Left colon (tissue), 2 donors: ENCODE results near the gene SECISBP2. TPM values are rescaled to one million over a fixed set of nuclear protein-coding genes. Genes with fewer than 3 reads are reported as not detected.
"Not testable (repeated sequence)": the region's sequence is repeated elsewhere in the genome, so short reads cannot be mapped to it uniquely, and the experiment has no call there.

ENCODE experiments used
- ATAC-seq: fragments of 200-7000 bp; cut with Tn5 transposase; one replicate; pipeline ENCODE4 v1.9.1; 2020; ENCODE audit warnings: mild to moderate bottlenecking, moderate library complexity
- DNase-seq, 2 donors: peaks; one replicate each; pipeline ENCODE4 v3.0.0-alpha.2; 2020
- intact Hi-C, 2 donors: fragments of 100-400 bp; cut with DNase I in 1 of 2; cut with micrococcal nuclease in 1 of 2; formaldehyde crosslinking; loops; one replicate each; pipeline versions ENCODE4 v1.11.2 to v1.14.0; 2022; cut with DNase I, micrococcal nuclease
- total RNA-seq, 2 donors: library from RNA; stranded (reverse); fragmentation: NEBNext Ultra II Directional; extraction: Animal tissue kit (Norgen Biotek cat#: 25700); gene quantifications; one replicate each; pipeline ENCODE4 v1.2.1, GENCODE V29; 2021
- donor health status: DM: no; HTN: no; CAD: no.
- donor health status: DM: yes; HTN: yes; CAD: no.

SECISBP2 gene
- total RNA-seq, 2 donors from 2014 or later = 49.4 to 54.3 TPM

DNA sequence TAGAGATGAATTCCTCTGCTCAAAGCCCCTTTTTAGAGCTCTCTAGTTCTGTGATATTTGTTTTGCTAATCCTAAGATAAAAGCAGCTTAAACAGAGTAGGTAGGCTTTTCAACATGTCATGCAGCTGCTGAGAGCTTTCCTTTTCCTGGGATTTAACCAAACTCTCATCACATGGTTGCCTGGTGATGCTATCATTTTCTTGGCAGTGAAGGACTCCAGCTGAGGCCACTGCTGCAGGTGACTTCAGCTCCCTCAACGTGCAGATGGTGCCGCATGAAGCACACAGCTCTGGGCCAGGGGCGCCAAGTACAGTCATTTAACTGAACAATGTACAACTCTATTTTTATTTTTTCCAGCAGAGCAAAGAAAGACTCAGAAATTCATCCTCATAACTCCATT, 42.2 kb downstream of the SECISBP2 start:
- intact Hi-C loops = no loop called here
- DNase-seq (no peak), ATAC-seq (no peak)

DNA sequence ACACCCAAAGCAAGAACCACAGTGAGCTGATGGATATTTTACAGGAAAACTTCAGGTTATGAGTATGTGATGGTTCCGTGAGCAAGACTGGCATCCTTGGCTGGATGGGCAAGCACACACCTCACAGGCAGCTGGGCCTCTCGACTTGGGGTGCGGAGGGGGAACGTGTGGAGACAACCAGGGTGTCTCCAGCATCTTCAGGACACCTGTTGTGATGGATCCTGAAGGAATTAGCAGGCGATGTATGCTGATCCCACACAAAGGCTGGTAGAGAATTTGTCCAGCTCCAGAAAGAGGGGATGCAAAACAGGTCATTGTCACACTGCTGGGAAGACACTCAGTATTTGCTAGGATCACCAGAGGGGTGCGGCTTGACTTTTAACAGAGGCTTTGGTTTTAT, 42.7 kb downstream of the SECISBP2 start:
- intact Hi-C loops = no loop called here
- DNase-seq (no peak), ATAC-seq (no peak)

DNA sequence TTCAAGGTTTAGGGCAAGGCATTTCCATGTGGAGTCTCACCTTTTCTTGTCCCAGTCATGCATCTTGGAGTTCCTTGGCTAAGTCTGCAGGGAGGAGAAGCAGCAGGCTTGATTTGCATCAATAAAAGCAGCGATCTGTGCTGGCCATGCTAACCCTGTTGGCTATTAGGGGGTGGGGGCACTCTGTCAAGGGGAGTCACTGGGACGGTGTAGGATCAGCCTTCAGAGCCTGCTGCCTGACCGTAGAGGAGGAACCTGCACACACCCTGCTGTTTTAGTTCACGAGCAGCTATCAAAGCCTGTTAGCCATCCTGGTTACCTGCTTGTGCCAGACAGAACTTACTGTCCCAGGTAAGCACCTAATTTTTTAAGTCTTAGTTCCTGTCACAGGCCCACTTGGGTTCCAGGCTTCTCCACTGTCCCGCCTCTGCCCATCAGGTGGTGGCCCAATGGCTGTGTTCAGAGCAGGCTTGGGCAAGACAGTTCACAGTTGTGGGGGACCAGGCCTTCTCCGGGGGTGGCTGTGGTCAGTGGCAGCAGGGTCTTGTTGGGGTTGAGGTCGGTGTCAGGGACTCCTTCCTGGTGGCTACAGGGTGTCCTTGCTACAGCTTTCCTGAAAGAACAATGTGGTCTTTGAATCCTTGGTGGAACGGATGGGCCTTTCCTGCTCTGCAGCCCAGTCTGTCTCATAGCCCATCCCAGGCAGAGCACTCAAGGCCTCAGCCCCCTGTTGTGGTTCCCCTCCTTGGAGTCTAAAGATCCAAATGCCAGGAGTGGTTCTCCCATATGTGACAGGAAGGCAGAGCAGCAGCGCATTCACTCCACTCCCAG, 43.7 kb downstream of the SECISBP2 start:
- DNase-seq = no peak
- ATAC-seq = no peak
- intact Hi-C loops = no loop called here

DNA sequence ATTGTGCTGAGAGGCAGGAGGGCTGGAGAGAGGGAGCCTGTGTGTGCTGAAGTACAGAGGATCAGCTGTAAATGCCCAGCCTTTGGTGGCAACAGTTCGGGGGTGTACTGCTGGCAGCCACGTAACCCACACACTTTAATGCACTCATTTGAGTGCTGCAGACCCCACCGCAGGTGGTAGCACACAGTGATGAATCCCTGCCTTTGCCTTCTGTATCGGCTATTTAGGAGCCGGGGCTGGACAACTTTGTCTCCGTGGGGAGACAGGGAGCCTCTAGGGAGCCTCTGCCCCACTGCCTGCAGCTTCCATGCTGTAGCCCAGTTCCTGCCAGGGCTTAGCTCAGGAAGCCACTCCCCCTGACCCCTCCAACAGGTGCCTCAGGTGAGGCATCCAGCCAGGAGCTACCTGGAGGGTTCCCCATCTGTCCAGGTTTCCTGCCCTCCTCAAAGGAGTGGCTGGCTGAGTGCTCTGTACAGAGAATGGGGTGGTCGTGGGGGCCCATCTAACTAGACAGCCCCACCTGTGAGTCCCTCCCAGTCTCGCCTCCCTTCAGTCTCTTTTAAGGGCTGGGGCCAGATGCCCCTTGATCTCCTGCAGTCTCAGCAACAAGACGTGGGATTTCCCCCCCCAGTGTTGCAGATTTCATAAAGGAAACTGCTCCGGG, 44.5 kb downstream of the SECISBP2 start:
- intact Hi-C loops = no loop called here

DNA sequence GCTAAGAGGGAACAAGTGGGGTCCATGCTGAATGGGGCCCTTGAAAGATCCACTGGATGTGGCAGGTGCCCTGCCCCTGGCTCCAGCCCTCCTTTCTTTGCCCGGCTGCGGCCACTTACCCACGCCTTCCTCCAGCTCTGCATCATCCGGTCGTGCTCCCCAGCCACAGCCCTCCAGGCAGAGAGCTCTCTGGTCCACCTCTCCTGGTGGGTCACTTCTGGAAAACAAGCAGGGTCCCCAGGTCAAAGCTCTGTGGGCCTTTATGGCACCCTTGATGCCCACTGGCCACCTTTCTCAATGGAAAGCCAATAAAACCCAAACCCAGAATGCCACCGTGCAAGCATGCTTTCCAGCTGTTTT, 45.0 kb downstream of the SECISBP2 start:
- DNase-seq = no peak
- intact Hi-C loops = no loop called here
- no peak for ATAC-seq

More for the DNA sequence above, 44.5 kb downstream of the SECISBP2 start:
- DNase-seq (no peak), ATAC-seq (peak; percentile 14)

DNA sequence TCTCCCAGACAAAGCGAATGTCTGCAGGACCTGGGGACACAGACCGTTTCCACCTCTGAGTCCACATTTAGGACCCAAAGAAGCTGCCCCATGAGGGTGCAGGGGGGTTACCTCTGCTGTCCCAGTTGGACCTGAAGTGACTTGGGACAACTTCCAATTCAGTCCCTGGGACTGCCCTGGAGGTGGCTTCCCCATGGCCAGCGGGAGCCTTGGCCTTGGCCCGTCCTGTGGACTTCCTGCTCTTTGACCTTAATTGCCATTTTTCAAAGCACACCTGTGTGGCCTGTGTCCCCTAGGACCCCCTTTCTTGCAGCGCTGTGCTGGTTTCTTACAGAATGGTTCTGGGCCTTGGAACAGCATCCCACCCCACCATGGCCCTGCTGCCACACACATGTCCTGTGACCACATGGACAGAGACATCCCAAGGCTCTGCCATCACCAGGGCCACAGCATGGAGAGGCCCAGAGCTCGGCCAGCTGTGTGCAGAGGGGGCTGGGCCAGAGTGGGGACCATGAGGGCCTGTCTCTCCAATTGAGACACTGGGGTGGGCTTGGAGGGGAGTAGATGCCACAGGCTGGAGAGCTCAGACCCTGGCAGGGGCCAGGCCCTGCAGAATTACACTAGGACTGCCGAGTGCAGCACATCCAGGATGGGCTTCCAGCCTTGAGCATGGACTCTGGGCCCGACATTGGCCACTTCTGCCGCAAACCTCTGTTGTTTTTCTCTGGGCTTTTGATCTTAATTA, 45.8 kb downstream of the SECISBP2 start:
- DNase-seq = peak in 1 of 2 donors; percentile 20
- intact Hi-C loops = no loop called here
- ATAC-seq = peak; percentile 11

DNA sequence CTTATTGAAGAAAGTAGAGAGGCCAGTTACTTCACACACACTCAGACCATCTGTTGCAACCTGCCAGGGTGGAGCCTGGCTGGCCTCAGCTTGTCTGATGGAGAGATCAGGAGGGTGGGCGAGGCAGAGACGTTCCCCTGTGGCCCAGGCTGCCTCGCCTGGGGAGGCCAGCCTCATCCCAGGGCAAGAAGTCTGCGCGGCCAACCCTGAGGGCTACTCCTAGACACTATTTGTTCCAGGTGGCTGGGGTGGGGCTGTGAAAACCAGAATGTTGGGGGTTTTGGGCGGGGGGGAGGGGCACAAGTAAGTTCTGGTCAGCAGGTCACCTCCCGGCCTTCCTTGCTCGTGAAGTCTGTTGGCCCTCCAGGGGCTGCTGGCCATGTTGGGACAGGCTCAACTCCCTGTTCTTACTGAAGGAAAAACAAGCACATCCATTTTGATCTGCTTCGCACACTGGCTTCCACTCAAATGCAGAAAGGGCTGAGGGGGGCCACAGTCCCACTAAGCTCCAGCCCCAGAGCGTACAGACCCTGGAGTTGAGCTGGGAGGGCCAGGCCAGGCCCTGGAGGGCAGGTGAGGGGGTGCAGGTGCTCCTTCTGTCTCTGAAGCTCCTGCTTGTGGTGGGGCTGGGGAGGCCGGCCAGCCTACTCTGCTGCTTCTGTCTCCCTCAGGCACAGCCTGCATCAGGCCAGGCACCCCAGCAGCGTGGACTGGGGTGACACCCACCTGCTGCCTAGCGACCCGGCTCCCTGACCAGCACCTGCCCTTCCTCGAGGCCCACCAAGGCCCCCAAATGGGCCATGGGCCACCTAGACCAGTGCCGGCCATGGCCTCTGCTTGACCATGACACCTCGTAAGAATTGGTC, 46.6 kb downstream of the SECISBP2 start:
- intact Hi-C loops = no loop called here
- DNase-seq (peak in 1 of 2 donors; percentile 17), ATAC-seq (no peak)

DNA sequence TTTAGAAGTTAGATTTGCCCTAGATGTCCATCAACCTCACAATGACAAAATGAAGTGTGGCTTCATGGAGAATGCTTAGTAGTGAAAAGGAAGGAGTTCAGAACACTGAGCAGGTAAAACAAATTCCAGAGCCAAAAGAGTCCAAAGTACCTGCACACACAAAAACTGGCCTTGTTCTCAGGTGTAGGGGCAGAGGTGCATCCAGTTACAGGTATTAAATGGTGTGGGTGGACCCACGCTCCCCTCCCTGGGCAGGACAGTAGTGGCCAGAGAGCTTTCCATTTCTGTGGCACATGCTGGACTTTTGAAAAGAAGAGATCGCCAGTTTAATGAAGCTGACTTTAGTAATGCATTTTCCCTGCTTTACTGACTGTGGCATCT, 47.2 kb downstream of the SECISBP2 start:
- peak in 1 of 2 donors; percentile 5 for DNase-seq
- no peak for ATAC-seq
- intact Hi-C loops = no loop called here

DNA sequence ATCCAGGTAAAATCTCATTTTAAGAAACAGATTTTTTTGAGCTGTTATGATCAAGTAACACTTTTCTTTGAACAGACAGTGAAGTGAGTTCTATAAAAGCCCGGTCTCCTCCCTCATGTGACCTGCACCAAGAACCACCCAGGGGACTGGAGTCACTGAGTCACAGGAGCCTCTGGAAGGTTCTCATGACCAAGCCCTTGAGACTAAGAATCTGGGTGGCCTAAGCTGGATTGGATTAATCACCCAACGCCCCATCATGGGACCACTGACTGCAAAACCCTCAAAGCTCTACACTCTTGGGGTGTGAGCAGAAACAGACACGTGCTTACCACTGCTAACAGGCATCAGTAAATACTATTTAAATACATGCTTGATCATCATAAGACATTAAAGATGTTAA, 48.4 kb downstream of the SECISBP2 start:
- intact Hi-C loops = no loop called here
- DNase-seq = no peak
- ATAC-seq = no peak

DNA sequence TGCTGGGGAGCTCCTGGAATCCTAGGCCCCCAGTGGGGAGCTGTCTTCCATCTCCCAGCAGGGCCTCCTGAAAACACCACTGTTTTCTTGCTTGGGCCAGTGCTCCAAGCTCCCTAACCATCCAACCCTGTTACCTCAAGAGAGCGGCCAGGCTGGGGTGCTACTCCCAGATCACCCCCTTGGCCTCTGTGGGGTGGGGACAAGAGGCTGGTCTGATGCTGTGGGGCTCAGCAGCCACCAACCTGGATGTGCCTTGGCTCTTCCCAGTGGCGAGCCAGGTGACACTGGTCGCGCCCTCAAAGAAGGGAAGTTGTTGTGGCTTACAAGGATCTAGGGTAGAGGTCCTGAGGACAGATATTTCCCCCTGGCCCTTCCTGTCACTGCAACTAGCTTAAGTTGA, 49.0 kb downstream of the SECISBP2 start:
- intact Hi-C loops = no loop called here
- DNase-seq (no peak), ATAC-seq (no peak)

DNA sequence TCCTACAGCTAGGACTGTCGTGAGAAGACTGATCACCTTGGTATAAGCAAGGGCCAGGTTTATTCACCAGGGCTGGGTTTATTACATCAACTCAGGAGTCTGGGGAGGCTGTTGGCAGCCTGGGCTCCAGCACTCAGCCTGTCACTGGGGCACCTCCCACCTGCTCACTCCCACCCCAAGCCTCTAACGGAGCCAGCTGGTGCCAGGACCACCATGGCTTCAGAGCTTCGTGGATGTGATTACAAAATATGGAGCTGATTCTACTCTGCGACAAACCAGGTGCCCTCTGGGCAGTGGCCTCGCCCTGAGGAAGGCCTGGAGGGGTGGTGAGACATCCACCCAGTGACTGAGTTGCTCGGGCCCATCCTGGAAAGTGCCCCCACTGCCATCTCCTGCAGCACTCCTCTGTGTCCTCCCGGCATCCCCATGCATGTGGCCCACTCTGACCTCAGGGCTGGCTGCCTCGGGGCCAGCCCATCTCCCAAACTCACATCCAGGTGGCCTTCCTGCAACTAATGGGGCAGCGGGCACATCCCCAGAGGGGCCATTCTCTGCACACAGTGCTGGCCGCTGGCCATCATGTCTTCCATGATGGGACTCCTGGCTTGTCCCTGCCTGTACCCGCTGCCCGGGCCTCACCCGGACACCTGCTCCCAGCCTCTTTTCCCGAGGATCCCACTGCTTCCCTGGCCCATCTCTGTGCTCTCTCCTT, 49.6 kb downstream of the SECISBP2 start:
- DNase-seq = no peak
- no peak for ATAC-seq
- intact Hi-C loops = no loop called here

DNA sequence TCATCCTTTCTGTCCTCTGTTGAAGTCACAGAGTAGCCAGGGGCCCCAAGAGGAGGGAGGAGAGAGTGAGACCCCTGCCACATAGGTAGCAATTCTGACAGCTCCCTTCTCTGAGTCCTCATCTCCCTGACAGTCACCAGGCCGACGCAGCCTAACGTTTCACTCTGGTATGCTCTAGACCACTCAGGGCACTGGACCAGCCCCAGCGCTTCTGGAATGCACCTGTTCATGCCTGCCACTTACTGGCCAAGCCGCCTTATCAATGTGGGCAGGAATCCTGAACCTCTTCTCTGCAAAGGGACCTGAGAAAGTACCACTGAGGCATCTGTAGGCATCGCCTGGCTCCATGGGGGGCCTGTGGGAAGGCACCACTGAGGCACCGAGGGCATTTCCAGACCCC, 50.2 kb downstream of the SECISBP2 start:
- ATAC-seq (no peak), DNase-seq (no peak)
- intact Hi-C loops = no loop called here

DNA sequence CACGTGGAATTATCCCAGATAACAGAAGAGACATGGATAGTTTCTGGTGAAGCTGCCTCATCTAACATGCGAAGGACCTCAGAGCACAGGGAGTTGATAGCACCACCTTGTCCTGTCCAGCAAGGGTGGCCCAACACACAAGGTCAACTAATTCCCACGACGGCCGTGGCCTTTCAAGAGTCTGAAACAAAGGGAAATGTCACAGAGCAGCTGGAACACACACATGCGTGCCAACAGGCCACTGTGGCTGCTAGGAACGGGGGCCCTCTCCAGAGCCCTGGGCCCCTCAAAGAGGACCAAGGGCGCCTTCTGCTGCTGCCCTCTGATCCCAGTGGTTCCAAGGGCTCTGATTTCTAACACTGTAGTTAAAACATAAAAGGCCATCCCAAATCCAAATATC, 50.7 kb downstream of the SECISBP2 start:
- ATAC-seq (no peak), DNase-seq (no peak)
- intact Hi-C loops = no loop called here

DNA sequence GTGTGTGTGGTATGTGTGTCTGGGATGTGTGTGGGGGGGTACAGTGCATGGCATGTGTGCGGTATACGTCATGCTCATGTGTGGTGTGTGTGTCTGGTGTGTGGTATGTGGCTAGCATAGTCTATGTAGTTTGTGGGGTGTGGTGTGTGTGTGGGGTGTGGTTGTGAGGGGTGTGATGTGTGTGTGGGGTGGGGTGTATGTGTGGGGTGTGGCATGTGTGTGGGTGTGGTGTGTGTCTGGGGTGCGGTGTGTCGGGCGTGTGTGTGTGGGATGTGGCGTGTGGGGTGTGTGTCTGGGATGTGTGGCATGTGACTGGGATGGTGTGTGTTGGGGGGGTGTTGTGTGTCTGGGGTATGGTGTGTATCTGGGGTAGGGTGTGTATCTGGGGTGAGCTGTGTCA, 52.3 kb downstream of the SECISBP2 start:
- ATAC-seq (no peak), DNase-seq (no peak)
- intact Hi-C loops = no loop called here

DNA sequence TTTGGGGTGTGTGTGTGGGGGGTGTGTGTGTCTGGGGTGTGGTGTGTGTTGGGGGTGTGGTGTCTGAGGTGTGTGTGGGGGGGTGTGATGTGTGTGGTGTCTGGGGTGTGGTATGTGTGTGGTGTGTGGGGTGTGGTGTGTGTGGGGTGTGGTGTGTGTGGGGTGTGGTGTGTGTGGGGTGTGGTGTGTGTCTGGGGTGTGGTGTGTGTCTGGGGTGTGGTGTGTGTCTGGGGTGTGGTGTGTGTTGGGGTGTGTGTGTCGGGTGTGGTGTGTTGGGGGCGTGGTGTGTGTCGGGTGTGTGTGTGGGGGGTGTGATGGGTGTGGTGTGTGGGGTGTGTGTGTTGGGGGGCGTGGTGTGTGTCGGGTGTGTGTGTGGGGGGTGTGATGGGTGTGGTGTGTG, 53.5 kb downstream of the SECISBP2 start:
- intact Hi-C loops, DNase-seq: not testable (repeated sequence)
- peak; percentile 12 for ATAC-seq

DNA sequence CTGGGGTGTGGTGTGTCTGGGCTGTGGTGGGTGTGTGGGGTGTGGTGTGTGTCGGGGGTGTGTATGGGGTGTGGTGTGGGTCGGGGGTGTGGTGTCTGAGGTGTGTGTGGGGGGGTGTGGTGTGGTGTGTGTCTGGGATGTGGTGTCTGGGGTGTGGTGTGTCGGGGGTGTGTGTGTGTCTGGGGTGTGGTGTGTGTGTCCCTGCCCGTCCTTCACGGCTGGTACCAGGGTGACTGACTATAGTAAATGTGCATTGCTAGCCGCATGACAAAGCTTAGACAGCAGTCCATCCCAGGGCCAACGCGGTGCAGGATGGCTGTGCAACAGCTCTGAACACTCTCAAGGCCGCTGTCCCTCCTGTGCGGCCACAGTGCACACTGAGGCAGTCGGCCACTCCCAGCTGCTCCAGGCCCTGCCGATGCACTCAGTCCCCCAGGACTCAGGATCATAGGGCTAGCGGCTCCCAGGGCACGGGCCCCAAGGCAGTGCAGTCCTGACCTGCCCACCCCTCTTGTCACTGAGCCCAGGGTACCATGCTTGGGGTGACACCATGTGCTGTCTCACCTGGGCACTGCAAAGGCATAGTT, 54.0 kb downstream of the SECISBP2 start:
- DNase-seq = peak in 1 of 2 donors; percentile 7
- intact Hi-C loops = no loop called here
- peak; percentile 20 for ATAC-seq

DNA sequence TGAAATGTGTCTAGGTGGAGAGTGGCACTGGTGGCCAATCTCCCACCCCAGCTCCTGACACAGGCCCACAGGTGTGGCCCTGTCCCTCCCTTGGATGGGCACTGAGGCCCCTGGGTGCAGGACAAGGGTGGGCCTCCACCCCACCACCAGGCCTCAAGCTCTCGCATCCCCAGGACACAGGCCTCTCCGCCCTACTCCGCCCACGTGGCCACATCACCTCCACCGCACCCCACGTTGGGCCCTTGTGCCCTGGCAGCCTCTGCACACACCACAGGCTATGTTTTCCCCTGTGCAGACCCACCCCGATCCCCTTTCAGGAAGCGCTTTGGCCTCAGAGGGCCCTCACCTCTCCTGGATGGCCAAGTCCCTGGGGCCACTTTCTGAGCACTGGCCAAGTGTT, 54.7 kb downstream of the SECISBP2 start:
- no peak for ATAC-seq
- intact Hi-C loops = no loop called here
- DNase-seq = peak in 1 of 2 donors; percentile 3

DNA sequence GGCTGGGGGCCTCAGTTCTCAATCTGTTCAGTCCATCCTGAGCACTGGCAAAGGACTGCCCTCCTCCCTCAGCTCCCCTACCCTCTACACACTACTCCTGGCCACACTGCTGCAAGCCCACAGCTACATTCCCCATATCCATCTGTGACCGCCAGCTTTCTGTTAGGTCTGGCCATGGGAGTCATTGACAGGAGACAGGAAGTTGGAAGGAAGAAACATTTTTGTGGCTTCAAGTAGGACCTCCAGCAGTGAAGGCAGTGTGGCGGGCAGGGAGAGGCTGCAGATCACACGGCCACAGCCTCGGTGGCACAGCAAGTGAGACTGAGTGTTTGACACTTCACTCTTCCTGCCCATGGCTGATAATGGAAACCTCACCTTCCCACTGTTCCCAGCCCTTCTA, 55.9 kb downstream of the SECISBP2 start:
- DNase-seq (no peak), ATAC-seq (no peak)
- intact Hi-C loops = no loop called here
